ENCODE data around the gene A3GALT2. TPM values are rescaled to one million over a fixed set of nuclear protein-coding genes. Genes with fewer than 3 reads are reported as not detected.
A peak's percentile ranks its signal among the peaks of the same experiment; 100 is the strongest.

The A3GALT2 gene
- total RNA-seq, 1 experiment from 2014 or later: not detected

DNA sequence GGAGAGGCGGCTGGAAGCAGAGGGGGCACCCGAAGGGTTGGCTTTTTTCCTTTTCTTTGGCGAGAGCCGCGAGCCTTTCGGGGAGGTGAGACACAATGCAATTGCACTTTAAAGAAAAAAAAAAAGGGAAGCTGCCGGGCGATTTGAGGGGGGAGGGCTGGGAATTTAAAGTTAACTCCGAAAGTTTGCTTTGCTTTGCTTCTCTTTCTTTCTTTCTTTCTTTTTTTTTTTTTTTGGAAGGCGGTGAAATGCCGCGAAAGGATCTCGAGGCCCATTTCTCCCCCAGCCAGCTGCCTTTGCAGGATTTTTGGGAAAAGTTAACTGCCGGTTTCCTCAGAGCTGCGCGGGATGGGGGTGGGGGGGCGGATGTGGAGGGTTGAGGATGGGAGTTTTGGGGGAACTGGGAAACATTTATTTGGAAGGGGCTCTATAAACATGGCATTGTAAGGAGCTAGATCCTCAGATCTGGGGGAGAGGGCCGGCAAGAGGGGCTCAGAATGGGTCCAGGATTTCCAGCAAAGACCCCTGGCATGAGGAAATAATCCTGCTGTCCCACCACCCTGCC lies 63.6 kb downstream of the A3GALT2 start:
- DNase-seq (ENCODE audit: low read depth, low spot score) (no peak), ATAC-seq (no peak)
- Histone ChIP-seq H3K27ac (ENCODE audit: low read length) (peak overlapping the region; percentile 66), H3K9me3 (ENCODE audit: control insufficient read depth, insufficient read depth, low read depth, low read length) (no peaks in the 10 kb centered on the region), H3K27me3 (ENCODE audit: control insufficient read depth, insufficient read depth, low read length) (no peaks in the 10 kb centered on the region), H3K4me3 (ENCODE audit: low read depth in 2 of 2, low read length in 2 of 2) (peak overlapping the region; percentile 67 to 77), H3K36me3 (ENCODE audit: control insufficient read depth, insufficient read depth, low read length) (no peaks in the 10 kb centered on the region), H3K4me1 (ENCODE audit: control insufficient read depth, insufficient read depth, low read length) (peaks cover 11% of the 10 kb centered on the region)
- BruUV-seq (replicated peaks): no TSS peak
- ChIA-PET CTCF (interaction anchor here (0.5 to 0.6 kb wide), 2 partner anchors 157 to 240 kb away, joined by 3 read pairs; no protein-coding TSS in a partner anchor), POLR2A (no interaction called here)
- no peak for TF ChIP-seq SIN3A (IDR thresholded peaks at IDR 0.05; ENCODE audit: borderline replicate concordance, insufficient read depth, low read depth, low read length)
- TF ChIP-seq, protein P1, sequence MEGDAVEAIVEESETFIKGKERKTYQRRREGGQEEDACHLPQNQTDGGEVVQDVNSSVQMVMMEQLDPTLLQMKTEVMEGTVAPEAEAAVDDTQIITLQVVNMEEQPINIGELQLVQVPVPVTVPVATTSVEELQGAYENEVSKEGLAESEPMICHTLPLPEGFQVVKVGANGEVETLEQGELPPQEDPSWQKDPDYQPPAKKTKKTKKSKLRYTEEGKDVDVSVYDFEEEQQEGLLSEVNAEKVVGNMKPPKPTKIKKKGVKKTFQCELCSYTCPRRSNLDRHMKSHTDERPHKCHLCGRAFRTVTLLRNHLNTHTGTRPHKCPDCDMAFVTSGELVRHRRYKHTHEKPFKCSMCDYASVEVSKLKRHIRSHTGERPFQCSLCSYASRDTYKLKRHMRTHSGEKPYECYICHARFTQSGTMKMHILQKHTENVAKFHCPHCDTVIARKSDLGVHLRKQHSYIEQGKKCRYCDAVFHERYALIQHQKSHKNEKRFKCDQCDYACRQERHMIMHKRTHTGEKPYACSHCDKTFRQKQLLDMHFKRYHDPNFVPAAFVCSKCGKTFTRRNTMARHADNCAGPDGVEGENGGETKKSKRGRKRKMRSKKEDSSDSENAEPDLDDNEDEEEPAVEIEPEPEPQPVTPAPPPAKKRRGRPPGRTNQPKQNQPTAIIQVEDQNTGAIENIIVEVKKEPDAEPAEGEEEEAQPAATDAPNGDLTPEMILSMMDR (IDR thresholded peaks at IDR 0.05): no peak
- in situ Hi-C loops (cut with HindIII; ENCODE audit: low pct_unique_long_range_greater_than_20kb, low sequenced_read_pairs): no loop called here
- intact Hi-C loops (cut with micrococcal nuclease; ENCODE audit: unreplicated experiment): no loop called here

Small RNA genes lying within 50 kb of the gene (microRNA-seq; reads per million reads assigned to microRNA genes)
- gene MIR3605 (ENCODE audit: unreplicated experiment): 23.8 reads per million, percentile 40 among the genes with 10 or more reads in this experiment

Other genes with a start within 250 kb of the A3GALT2 start
- 2.4 TPM for gene AZIN2, start 239.9 kb downstream of the A3GALT2 start, total RNA-seq (2021; ENCODE audit: unreplicated experiment)
- gene TRIM62, start 139.1 kb downstream of the A3GALT2 start, total RNA-seq (2021; ENCODE audit: unreplicated experiment): 7.4 TPM
- 17.5 TPM for gene ZNF362, start 64.6 kb downstream of the A3GALT2 start, total RNA-seq (2021; ENCODE audit: unreplicated experiment)
- gene PHC2, start 110.0 kb upstream of the A3GALT2 start, total RNA-seq (2021; ENCODE audit: unreplicated experiment): 122 TPM
- gene ZSCAN20, start 151.5 kb upstream of the A3GALT2 start, total RNA-seq (2021; ENCODE audit: unreplicated experiment): 6.9 TPM